HG02840 (cell line): ENCODE data around the gene REXO1.

Source experiments
- ATAC-seq: cut with Tn5 transposase; IDR thresholded peaks from one replicate; pipeline ENCODE4 v1.9.1; 2021; ENCODE audit warnings: mild to moderate bottlenecking, moderate library complexity, moderate number of reproducible peaks; ENCODE audit not compliant: unreplicated experiment, low FRiP score

The REXO1 gene

DNA sequence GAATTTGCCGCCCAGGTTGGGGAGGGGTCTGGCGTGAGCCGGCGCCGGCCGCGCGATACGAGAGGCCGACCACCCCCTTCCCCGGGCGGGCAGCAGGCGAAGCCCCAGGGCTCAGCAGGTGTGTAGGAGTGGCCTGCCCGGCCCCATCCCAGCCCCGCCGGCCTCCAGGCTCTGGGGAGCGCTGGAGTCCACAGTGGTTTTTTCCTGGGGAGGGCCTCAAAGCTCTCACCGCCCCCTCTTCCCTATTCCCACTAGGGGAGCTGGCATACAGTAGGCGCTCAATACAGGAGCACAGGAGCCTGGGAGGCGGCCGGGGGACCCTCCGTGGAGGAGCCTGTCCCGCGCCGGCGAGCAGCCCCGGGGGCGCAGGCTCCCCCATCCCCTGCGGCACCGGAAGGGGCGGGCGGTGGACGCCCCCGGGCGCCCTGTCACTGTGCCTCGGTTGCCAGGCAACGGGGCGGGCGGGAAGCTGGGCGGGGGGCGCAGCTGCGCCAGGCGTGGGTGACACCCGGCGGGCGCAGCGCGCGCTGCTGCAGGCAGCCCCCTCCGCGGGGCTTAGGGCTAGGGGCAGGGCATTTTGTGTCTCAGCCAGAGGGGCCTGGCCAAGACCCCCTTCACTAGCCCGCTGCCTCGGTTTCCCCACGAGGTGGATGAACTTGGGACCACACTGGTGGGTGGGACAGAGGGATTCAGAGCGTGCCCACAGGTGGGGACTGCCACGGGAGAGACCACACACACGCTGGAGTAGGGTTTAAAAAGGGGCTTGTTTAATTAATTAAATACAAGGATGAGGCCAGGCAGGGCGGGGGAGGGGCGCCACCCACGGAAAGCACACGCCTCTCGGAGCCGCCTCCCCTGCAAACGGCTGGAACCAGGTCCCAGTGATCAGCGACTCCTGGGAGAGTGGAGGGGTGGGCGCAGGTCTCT is 3.6 kb upstream of the REXO1 start:
- no peak for ATAC-seq

DNA sequence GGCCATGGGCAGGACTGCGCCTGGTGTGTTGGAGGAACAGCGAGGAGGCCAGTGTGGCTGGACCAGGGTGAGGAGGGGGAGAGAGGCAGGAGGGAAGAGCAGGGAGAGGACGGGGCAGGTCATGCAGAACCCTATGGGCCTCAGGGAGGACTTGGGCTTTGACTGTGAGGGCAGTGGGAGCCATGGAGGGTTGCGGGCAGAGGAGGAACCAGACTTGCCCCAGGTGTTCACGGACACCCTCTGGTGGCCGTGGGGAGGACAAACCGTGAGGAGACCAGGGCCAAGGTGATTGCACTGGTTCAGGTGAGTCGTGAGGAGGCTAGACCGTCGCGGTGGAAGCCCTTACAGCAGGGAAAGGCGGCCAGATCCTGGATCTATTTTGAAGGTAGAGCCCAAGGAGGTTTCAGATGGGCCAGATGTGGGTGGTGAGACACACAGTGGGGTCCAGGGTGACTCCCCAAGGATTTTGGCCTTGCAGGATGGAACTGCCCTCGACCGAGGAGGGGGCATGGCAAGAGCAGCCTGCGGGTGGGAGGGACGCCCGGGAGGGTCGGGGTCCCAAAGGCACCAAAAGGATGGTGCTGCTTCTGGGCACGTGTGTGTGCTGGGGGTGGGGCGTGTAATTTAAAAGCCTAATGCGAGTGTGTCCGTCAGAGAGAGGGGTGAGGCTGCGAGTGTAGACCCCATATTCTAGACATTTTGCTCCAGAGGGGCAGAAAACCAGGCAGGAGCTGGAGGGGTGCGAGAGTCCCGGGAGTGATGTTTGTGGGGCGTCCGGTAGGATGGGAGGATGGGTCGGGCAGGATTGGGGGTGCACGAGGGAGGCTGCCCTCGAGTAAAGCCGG is 2.7 kb upstream of the REXO1 start:
- ATAC-seq: no peak

DNA sequence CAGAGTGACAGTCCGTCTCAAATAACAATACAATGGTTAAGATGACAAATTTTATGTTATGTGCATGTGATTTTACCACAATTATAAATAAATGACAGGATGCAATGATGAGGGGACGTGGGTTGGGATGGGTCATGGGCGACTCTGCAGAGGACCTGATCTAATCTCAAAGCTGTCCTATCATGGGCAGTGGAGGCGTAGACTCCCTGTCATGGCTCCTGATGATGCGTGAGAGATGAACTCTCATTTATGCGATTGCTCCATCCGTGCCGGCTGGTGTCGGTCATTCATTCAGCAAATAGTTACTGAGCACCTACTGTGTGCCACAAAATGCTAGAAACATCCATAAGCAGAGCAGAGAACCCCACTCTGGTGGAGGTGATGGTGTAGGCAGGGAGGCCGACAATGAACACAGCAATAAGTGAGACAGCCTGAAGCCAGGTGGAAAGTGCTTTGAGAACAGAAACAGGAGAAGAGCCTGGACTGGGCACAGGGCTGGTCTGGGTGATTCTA is 1.7 kb upstream of the REXO1 start:
- ATAC-seq: no peak

DNA sequence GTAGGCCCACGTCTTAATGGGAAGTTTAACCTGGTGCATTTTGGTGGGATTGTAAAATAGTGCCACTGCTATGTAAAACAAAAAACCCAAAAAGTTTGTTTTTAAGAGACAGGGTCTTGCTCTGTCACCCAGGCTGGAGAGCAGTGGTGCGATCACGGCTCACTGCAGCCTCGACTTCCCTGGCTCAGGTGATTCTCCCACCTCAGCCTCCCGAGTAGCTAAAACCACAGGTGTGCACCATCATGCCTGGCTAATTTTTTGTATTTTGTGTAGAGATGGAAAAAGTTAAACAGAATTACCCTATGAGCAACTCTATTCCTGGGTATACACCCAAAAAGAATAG is 820 bp upstream of the REXO1 start:
- ATAC-seq: no peak

DNA sequence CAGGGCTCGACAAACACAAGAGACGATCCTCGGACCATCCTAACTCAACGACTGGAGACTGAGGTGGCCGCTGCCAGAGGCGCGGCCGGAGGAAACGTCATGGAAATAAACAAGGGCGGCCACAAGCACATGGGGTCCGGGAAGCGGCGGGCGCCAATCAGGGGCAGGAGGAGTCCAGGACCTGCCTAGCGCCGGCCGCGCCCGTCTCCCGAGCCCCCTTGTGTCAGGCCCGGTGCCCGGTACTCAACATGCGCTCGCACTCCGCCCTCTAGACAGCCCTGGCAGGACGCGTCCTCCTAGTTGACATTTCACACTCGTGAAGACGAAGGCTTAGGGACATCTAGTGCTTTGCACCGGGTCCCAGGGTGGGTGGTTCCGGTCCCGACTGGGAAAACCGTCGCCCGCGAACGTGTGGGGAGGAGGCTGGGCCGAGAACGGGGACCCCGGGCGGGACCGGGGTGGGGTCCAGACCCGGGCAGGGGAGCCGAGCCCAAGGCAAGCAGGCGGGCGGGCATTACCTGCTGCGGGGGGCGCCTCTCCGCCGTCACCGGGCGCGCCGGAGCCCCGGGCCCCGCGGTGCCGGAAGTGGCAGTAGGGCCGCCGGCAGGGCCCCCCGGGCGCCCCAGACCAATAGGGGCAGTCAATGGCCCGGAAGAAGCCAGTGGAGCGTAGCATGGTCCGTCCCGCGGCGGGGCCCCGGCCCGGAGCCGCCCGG is 442 bp downstream of the REXO1 start:
- no peak for ATAC-seq

DNA sequence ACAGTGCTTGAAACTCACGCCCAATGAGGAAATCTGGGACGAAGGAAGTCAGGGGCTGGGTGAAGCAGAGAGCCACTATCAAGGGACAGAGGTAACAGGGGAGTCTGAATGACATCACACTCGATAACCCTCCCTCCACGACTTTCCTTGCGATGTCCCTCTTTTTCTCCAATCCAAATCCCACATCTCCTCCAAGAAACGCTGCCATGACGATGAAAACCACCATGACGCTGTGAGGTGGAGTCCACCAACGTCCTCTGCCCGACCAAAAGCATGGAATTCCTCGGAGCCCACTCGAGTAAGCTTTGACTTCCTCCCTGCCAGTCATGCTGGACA is 967 bp downstream of the REXO1 start:
- no peak for ATAC-seq

DNA sequence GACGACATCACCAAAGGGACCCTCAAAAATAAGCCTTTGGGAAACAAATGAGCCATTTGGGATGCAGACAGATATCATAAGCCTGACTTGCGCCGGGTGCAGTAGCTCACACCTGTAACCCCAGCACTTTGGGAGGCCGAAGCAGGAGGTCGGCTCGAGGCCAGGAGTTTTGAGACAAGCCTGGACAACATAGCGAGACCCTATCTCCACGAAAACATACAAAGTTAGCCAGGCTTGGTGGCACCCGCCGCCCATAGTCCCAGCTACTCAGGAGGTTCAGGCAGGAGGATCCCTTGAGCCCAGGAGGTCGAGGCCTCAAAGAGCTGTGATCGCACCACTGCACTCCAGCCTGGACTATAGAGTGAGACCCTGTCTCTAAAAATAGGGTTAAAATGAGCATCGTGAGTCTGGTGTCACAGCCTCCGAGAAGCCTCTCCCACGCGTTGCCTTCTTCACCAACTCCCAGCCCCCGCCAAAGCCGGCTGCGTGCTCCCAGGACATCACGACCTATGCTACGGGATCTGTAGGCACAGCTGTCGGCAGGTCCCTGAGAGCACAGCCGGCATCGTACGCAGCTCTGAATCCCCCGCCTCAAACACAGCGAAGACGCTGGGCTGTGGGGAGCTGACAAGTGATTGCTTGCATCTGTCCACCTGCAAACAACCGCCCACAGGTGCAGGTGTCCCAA is 1.6 kb downstream of the REXO1 start:
- ATAC-seq: no peak

DNA sequence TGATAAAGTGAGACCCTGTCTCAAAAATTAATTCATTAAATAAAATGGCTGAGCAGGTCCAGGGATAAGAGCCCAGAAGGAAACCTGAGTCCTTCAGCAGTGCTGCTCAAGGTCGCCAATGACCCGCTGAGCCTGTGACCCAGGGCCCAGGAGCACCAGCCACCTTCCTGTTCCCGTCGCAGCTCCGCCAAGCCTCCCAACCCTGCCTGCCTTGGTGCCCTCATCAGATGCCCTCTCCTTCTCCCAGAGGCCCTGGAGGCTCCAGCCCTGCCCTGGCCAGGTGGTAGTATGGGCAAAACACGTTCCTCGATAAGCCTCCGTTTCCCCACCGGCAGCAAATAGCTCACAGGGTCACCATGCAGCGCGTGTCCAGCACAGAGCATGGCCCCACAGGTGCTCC is 2.6 kb downstream of the REXO1 start:
- ATAC-seq: no peak

DNA sequence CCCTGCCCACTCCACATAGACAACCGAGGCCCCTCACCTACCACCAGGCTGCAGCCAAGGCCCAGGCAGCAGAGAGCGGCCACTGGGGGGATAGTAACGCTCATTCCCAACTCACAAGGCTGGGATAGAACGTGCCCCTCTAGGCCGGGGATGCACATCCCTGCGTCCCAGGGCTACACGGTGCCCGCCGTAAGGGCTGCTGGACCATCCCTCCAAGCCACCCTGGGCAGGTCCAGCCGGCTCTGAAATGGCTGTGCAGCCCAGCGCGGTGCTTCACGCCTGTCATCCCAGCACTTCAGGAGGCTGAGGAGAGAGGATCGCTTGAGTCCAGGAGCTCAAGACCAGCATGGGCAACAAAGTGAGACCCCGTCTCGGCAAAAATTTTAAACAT is 3.2 kb downstream of the REXO1 start:
- ATAC-seq: no peak

DNA sequence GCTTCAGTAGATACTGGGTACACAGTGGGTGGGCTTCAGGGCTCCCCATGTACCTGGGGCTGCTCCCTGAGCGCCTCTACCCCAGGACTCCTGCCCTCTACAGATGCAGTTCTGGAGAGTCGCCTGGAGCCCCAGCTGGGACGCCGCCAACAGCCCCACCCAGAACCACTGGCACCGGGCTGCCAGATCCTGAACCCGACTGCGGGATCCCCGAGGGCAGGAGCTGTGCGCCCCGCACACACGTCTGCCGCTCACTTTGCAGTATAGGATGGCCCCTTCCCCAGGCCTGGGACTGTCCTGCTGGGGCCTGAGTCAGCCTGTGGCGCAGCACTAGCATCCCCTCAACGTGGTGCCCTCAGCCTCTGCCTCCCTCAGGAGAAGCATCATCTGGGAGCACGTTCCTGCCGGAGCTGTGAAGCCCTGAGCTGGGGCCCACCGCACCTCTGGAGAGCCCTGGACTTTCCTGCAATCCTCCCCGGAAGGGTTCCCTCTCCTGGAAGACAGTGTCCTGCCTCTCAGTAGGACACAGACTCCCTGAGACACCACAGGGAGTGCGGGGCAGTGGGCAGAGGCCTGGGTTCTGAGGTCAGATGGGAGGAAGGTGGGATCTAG is 3.7 kb downstream of the REXO1 start:
- ATAC-seq: no peak

DNA sequence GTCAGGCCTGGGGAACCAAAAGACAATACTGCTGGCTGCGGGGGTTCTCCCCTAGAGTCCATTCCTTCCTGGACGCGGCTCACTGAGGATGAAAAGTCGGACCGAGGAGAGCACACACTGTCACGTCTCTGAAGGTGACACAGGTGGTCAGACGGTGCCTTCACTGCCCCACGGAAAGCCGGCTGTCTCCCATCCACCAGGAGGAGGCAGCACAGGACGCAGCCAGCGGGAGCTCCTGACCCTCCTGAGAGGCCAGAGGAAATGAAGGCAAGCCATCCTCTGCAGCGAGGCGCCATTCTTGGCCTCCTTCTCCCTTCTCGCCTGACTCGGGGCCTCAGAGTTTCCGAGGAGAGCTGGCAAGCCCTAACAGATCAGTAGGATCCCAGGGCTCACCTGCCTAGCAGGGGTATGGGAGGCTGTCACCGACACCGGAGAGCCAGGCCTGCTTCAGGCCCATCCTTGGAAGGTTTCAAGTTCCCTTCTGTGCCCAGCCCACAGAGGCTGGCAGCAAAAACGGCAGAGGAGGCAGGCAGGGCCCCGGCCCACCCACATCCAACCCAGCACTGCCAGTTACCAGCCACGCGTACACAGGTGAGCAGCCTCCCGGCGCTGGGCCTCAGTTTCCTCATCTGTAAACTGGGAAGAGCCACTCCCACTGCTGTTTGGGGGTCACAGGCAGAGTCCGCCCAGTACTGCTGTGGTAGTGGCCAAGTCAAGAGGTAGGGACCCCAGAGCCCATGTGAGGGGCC is 4.5 kb downstream of the REXO1 start:
- no peak for ATAC-seq

DNA sequence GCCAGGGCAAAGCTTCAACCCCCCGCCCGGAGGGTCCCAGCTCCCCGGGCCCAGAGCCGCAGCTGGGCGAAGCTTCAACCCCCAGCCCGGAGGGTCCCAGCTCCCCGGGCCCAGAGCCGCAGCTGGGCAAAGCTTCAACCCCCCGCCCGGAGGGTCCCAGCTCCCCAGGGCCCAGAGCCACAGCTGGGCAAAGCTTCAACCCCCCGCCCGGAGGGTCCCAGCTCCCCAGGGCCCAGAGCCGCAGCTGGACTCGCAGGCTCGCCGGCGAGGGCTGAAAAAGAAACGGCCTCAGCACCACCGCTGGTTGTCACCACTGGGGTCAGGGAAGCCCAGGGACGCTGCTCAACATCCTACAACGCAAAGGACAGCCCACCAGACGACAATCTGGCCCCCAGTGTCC is 5.2 kb downstream of the REXO1 start:
- no peak for ATAC-seq

DNA sequence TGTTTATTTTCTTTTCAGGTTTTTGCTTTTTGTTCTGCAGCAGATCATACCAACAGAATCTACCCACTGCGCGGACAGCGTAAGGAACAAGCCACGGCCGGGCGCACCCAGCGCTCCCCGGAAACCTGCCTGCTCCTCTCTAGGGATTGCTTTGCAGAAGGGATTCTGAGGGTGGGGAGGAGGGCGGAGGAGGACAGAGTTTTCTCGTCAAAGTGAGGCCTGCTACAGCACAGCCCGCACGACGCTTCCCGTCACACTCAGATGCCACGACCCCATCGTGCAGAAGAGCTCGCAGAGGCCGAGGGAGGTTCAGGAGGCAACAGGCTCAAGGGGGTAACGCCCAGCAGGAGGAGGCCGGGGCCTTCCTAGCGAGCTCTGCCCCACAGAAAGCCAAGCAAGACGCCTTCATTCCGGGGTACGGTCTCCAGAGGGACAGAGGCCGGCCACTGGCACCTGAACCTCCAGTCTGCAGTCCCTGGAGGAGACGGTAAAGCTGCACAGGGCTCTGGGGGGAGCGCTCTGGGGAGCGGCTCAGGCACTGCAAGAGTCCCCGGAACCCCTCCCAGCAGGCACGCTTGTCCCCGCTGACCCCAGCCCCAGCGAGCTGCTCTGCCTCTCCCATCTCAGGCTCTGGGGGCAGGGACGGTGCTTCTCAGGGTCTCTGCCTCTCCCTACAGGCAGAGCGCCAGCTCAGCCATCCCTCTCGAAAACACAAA is 6.9 kb downstream of the REXO1 start:
- ATAC-seq: no peak

DNA sequence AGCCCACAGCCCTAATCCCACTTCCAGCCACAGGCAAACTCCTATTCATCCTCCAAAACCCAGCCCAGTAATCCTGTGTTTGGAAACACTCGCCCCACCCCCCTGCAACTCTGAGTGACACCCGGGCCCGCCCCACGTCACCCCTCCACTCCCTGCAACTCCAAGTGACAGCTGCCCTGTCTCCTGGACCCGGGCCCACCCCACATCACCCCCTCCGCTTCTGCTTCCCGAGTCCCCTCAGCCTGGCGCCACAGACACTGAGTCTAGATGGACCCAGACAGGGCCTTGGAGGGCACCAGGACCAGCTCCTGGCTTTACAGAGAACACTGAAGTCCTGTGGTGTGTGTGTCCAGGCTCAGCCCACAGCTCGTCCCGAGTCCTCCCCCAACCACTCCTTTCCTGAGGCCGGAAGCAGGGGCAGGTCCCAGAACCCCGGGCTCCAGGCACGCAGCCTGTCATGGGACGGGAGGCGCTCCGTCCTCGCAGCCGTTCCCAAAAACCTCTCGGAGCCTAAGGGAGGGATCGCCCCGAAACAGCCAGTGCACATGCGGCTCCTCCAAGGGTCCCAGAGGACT is 7.7 kb downstream of the REXO1 start:
- no peak for ATAC-seq

DNA sequence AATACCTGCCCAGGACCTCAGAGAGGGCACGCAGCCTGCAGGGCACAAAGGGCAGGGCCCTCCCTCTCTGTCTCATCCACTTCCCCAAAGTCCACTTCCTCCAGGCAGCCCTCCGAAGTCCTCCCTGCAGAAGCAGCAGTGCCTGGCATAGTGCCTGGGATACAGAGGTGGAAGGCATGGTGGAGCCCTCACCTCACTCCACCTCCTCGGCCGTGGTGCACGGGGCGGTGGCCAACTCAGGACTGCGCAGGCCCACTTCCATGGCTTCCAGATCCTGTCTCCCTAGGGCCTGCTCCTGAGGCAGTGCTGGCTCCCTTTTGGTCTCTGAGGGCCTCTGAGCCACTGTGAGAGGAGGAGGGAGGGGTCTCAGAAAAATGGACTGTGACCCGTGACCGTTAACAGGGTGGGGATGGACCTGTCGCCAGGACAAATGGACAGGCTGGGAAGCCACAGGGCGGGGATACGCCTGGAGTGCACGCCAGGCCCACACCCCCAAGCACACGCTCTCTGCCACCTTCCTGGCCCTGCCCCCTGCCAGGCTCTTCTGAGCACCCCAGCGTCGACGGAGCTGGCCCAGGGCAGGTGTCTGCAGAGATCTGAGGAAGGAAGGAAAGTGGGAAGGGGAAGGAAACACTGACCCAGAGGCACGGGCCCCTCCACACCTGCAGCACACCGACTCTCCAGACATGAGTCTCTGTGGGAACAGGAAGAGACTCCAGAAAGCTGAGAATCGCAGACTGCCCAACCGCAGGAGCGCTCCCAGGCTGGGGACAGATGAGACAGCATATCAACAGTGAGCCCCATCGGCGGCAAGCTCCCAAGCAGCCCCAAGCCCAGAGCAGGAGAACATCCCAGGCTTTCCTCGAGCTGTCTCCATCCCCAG is 8.4 kb downstream of the REXO1 start:
- ATAC-seq: no peak

DNA sequence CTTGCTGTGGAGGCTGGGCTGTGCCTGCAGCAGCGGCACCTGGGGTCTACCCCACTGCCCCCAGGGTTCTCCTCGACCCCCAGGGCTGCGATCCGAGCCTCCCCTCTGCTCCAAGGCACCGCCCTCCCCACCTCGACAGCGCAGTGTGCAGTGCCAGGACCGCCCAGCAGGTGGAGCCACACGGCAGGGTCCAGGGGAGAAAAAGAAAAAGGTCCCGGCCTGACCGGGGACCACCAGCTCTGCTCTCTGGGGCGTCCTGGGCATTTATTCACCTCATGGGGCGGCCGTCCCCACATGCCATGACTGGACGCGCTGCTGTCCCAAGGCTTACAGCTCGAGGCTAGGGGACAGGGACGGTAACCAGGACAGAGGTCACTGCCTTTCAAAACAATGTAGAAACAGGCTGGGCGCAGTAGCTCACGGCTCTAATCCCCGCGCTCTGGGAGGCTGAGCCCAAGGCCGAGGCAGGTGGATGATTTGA is 10.6 kb downstream of the REXO1 start:
- ATAC-seq: no peak

DNA sequence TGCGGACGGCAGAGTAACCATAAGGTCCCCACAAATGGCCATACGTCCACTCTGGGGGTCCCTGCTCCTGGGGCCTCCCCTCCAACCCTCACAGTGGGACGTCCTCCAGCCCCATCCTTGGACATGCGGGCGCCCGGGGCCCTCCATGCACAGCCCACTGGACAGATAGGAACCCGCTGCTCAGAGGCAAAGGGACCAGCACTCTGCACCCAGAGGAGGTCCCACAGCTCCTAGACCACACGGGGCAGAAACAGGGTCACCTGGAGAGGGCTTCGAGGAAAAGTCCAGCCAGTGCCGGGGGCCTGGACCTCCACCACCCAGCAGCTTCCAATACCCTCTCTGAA is 11.1 kb downstream of the REXO1 start:
- no peak for ATAC-seq
